CD8-positive, alpha-beta memory T cell (primary cell): Measurements from ENCODE around the gene SEC14L3. TPM values are rescaled to one million over a fixed set of nuclear protein-coding genes. Genes with fewer than 3 reads are reported as not detected.
A peak's percentile ranks its signal among the peaks of the same experiment; 100 is the strongest.
"Not testable (repeated sequence)": the region's sequence is repeated elsewhere in the genome, so short reads cannot be mapped to it uniquely, and the experiment has no call there.

Source experiments
- CTCF ChIA-PET: fragments of 350-600 bp; sonication (Branson Sonifier 250); formaldehyde crosslinking; loops from one replicate; lab custom pipeline; 2021; ENCODE audit warnings: antibody characterized with exemption; lab: Charles Lee
- POLR2A ChIA-PET: fragments of 350-600 bp; sonication (Branson Sonifier 250); formaldehyde crosslinking; loops from one replicate; lab custom pipeline; 2021; ENCODE audit warnings: antibody characterized with exemption; lab: Charles Lee
- DNase-seq, 5 donors: peaks; one replicate each; pipeline versions ENCODE4 v3.0.0 to v3.0.0-alpha.2; 2020 to 2022; ENCODE audit warnings: mixed read lengths in 1 of 5
- H3K27ac ChIP-seq: one replicate; pipeline ENCODE4 v1.7.0; 2013; ENCODE audit warnings: low read depth, mild to moderate bottlenecking, low read length, moderate library complexity
- H3K27me3 ChIP-seq: 2 replicates; pipeline ENCODE4 v1.7.0; 2013; ENCODE audit warnings: low read length, mild to moderate bottlenecking; ENCODE audit not compliant: insufficient read depth, poor library complexity, severe bottlenecking
- H3K36me3 ChIP-seq: 2 replicates; pipeline ENCODE4 v1.7.0; 2013; ENCODE audit warnings: mild to moderate bottlenecking, low read length, moderate library complexity; ENCODE audit not compliant: insufficient read depth
- H3K4me1 ChIP-seq: 2 replicates; pipeline ENCODE4 v1.7.0; 2013; ENCODE audit warnings: mild to moderate bottlenecking, low read length, moderate library complexity; ENCODE audit not compliant: insufficient read depth
- H3K4me3 ChIP-seq: 2 replicates; pipeline ENCODE4 v1.7.0; 2013; ENCODE audit warnings: mild to moderate bottlenecking, low read length
- H3K9me3 ChIP-seq: 2 replicates; pipeline ENCODE4 v1.7.0; 2013; ENCODE audit warnings: mild to moderate bottlenecking, low read length
- H3K27ac Mint-ChIP-seq, 8 donors: one replicate each; pipeline ENCODE4 v1.8.0; 2020 to 2021; ENCODE audit warnings: mixed read lengths in 8 of 8, mild to moderate bottlenecking in 6 of 8, inconsistent platforms in 3 of 8, moderate library complexity in 3 of 8
- H3K27me3 Mint-ChIP-seq, 2 donors: one replicate each; pipeline ENCODE4 v1.8.0; 2020 to 2021; ENCODE audit warnings: mixed read lengths in 2 of 2, mild to moderate bottlenecking in 1 of 2, moderate library complexity in 1 of 2
- H3K36me3 Mint-ChIP-seq, 3 donors: one replicate each; pipeline ENCODE4 v1.8.0; 2020 to 2021; ENCODE audit warnings: mixed read lengths in 3 of 3, inconsistent platforms in 1 of 3, mild to moderate bottlenecking in 1 of 3
- H3K4me1 Mint-ChIP-seq, 3 donors: one replicate each; pipeline ENCODE4 v1.8.0; 2020 to 2021; ENCODE audit warnings: mixed read lengths in 3 of 3, inconsistent platforms in 1 of 3, mild to moderate bottlenecking in 1 of 3
- H3K4me3 Mint-ChIP-seq, 7 donors: one replicate each; pipeline ENCODE4 v1.8.0; 2020 to 2021; ENCODE audit warnings: mixed read lengths in 7 of 7, mild to moderate bottlenecking in 6 of 7, moderate library complexity in 4 of 7, inconsistent platforms in 2 of 7
- H3K9me3 Mint-ChIP-seq, 5 donors: one replicate each; pipeline ENCODE4 v1.8.0; 2020 to 2022; ENCODE audit warnings: mixed read lengths in 5 of 5, mild to moderate bottlenecking in 3 of 5, moderate library complexity in 2 of 5, inconsistent platforms in 1 of 5
- polyA plus RNA-seq: library from polyadenylated mRNA; unstranded; fragments of 300-500 nt; fragmentation: Illumina TruSeq; gene quantifications from one replicate; pipeline ENCODE4 v1.2.3, GENCODE V29; 2021
- total RNA-seq, 2 experiments: library from RNA; stranded (reverse); gene quantifications; one replicate each; pipeline ENCODE4 v1.2.3, GENCODE V29; 2021

The SEC14L3 gene
- total and polyA plus RNA-seq, 3 experiments from 2014 or later, result not detected

GRCh38 chr22:30453731-30454510 is 17.9 kb downstream of the SEC14L3 start:
- Mint-ChIP-seq H3K9me3 (peaks cover 0 to 2% (median 0%) of the 10 kb centered on the region in 5 donors), H3K4me1 (no peaks in the 10 kb centered on the region), H3K27ac (peak overlapping the region in 1 of 8 donors; percentile 32), H3K36me3 (no peaks in the 10 kb centered on the region), H3K4me3 (no peak overlapping the region), H3K27me3 (peaks cover 27 to 61% of the 10 kb centered on the region in 2 donors)
- Histone ChIP-seq H3K9me3 (no peaks in the 10 kb centered on the region), H3K4me1 (no peaks in the 10 kb centered on the region), H3K27ac (no peak overlapping the region), H3K4me3 (no peak overlapping the region), H3K27me3 (no peaks in the 10 kb centered on the region), H3K36me3 (no peaks in the 10 kb centered on the region)
- CTCF ChIA-PET, result interaction anchor here (1.5 kb wide), 1 partner anchor 27 kb away, joined by 3 read pairs; no protein-coding TSS in a partner anchor
- DNase-seq, result no peak
- POLR2A ChIA-PET, result no interaction called here

GRCh38 chr22:30452861-30453260 is 19.0 kb downstream of the SEC14L3 start:
- ChIA-PET CTCF (interaction anchor here (1.5 kb wide), 1 partner anchor 26 kb away, joined by 3 read pairs; no protein-coding TSS in a partner anchor), POLR2A (no interaction called here)
- Histone ChIP-seq H3K36me3 (no peaks in the 10 kb centered on the region), H3K27ac (no peak overlapping the region), H3K4me3 (no peak overlapping the region), H3K9me3 (no peaks in the 10 kb centered on the region), H3K27me3 (no peaks in the 10 kb centered on the region), H3K4me1 (no peaks in the 10 kb centered on the region)
- H3K4me1 Mint-ChIP-seq, result no peaks in the 10 kb centered on the region
- no peak overlapping the region for H3K27ac Mint-ChIP-seq
- peaks cover 0 to 2% (median 0%) of the 10 kb centered on the region in 5 donors for H3K9me3 Mint-ChIP-seq
- no peak for DNase-seq
- no peak overlapping the region for H3K4me3 Mint-ChIP-seq
- peaks cover 28 to 59% of the 10 kb centered on the region in 2 donors for H3K27me3 Mint-ChIP-seq
- no peaks in the 10 kb centered on the region for H3K36me3 Mint-ChIP-seq

- CTCF ChIA-PET, DNase-seq, H3K4me3 Mint-ChIP-seq, H3K4me1 ChIP-seq, H3K4me1 Mint-ChIP-seq, H3K36me3 ChIP-seq, H3K27me3 ChIP-seq, H3K9me3 ChIP-seq, H3K4me3 ChIP-seq, H3K27ac ChIP-seq, POLR2A ChIA-PET, H3K36me3 Mint-ChIP-seq, H3K9me3 Mint-ChIP-seq, H3K27ac Mint-ChIP-seq: not testable (repeated sequence)
- H3K27me3 Mint-ChIP-seq, result peaks cover 29 to 60% of the 10 kb centered on the region in 2 donors
Measured at GRCh38 chr22:30451488-30451887, 20.3 kb downstream of the SEC14L3 start.

GRCh38 chr22:30447656-30448055 is 24.2 kb downstream of the SEC14L3 start:
- H3K4me1 Mint-ChIP-seq, result peaks cover 7 to 18% (median 12%) of the 10 kb centered on the region in 3 donors
- peaks cover 0 to 7% (median 6%) of the 10 kb centered on the region in 5 donors for H3K9me3 Mint-ChIP-seq
- Histone ChIP-seq H3K4me3 (no peak overlapping the region), H3K4me1 (peaks cover 5% of the 10 kb centered on the region), H3K27me3 (no peaks in the 10 kb centered on the region), H3K9me3 (no peaks in the 10 kb centered on the region), H3K36me3 (no peaks in the 10 kb centered on the region), H3K27ac (no peak overlapping the region)
- ChIA-PET CTCF (no interaction called here), POLR2A (no interaction called here)
- no peaks in the 10 kb centered on the region for H3K36me3 Mint-ChIP-seq
- no peak overlapping the region for H3K27ac Mint-ChIP-seq
- no peak overlapping the region for H3K4me3 Mint-ChIP-seq
- peaks cover 40 to 77% of the 10 kb centered on the region in 2 donors for H3K27me3 Mint-ChIP-seq
- DNase-seq, result no peak

- no peak overlapping the region for H3K4me3 Mint-ChIP-seq
- no peaks in the 10 kb centered on the region for H3K27me3 ChIP-seq
- peaks cover 14 to 30% (median 20%) of the 10 kb centered on the region in 3 donors for H3K4me1 Mint-ChIP-seq
- peaks cover 49 to 79% of the 10 kb centered on the region in 2 donors for H3K27me3 Mint-ChIP-seq
- DNase-seq, result no peak
- H3K9me3 ChIP-seq, result no peaks in the 10 kb centered on the region
- peaks cover 11% of the 10 kb centered on the region for H3K4me1 ChIP-seq
- H3K27ac ChIP-seq, result no peak overlapping the region
- H3K27ac Mint-ChIP-seq, result peak overlapping the region in 4 of 8 donors; percentile 38 to 61 (median 51)
- ChIA-PET POLR2A (interaction anchor here (1.2 kb wide), 1 partner anchor 22 kb away, joined by 5 read pairs; no protein-coding TSS in a partner anchor), CTCF (interaction anchor here (1.2 to 2.0 kb wide), 4 partner anchors 9 to 158 kb away, joined by 3 to 11 read pairs (median 4); partner anchors contain the start of gene MTFP1)
- H3K36me3 Mint-ChIP-seq, result peaks cover 0 to 1% (median 0%) of the 10 kb centered on the region in 3 donors
- peaks cover 0 to 14% (median 10%) of the 10 kb centered on the region in 5 donors for H3K9me3 Mint-ChIP-seq
- no peaks in the 10 kb centered on the region for H3K36me3 ChIP-seq
- no peak overlapping the region for H3K4me3 ChIP-seq
Measured at GRCh38 chr22:30445438-30446145, 26.2 kb downstream of the SEC14L3 start.

- H3K9me3 ChIP-seq, result no peaks in the 10 kb centered on the region
- H3K4me1 ChIP-seq, result peaks cover 11% of the 10 kb centered on the region
- peak in 3 of 5 donors; percentile 24 to 59 (median 39) for DNase-seq
- H3K36me3 Mint-ChIP-seq, result peaks cover 0 to 1% (median 0%) of the 10 kb centered on the region in 3 donors
- H3K4me1 Mint-ChIP-seq, result peaks cover 14 to 30% (median 20%) of the 10 kb centered on the region in 3 donors
- CTCF ChIA-PET, result interaction anchor here (0.8 to 2.0 kb wide), 7 partner anchors 8 to 157 kb away, joined by 3 to 11 read pairs (median 3); partner anchors contain the start of gene MTFP1
- no peaks in the 10 kb centered on the region for H3K36me3 ChIP-seq
- no peak overlapping the region for H3K4me3 ChIP-seq
- POLR2A ChIA-PET, result interaction anchor here (1.2 kb wide), 1 partner anchor 21 kb away, joined by 5 read pairs; no protein-coding TSS in a partner anchor
- no peak overlapping the region for H3K27ac ChIP-seq
- peak overlapping the region in 1 of 7 donors; percentile 39 for H3K4me3 Mint-ChIP-seq
- H3K27me3 Mint-ChIP-seq, result peaks cover 49 to 83% of the 10 kb centered on the region in 2 donors
- no peaks in the 10 kb centered on the region for H3K27me3 ChIP-seq
- H3K9me3 Mint-ChIP-seq, result peaks cover 0 to 14% (median 10%) of the 10 kb centered on the region in 5 donors
- peak overlapping the region in 4 of 8 donors; percentile 26 to 55 (median 42) for H3K27ac Mint-ChIP-seq
Measured at GRCh38 chr22:30444632-30445437, 27.0 kb downstream of the SEC14L3 start.

GRCh38 chr22:30441088-30441487 is 30.7 kb downstream of the SEC14L3 start:
- Histone ChIP-seq H3K9me3 (no peaks in the 10 kb centered on the region), H3K4me1 (peaks cover 17% of the 10 kb centered on the region), H3K27me3 (peaks cover 9% of the 10 kb centered on the region), H3K36me3 (no peaks in the 10 kb centered on the region), H3K27ac (no peak overlapping the region), H3K4me3 (no peak overlapping the region)
- CTCF ChIA-PET, result interaction anchor here (1.0 kb wide), 1 partner anchor 15 kb away, joined by 3 read pairs; no protein-coding TSS in a partner anchor
- POLR2A ChIA-PET, result interaction anchor here (0.7 kb wide), 1 partner anchor 84 kb away, joined by 6 read pairs; the partner anchor contains the start of genes CCDC157 and SF3A1
- Mint-ChIP-seq H3K4me1 (peaks cover 19 to 36% (median 28%) of the 10 kb centered on the region in 3 donors), H3K36me3 (peaks cover 1 to 7% (median 4%) of the 10 kb centered on the region in 3 donors), H3K9me3 (peaks cover 4 to 17% (median 14%) of the 10 kb centered on the region in 5 donors), H3K27ac (peak overlapping the region in 6 of 8 donors; percentile 5 to 97 (median 62)), H3K4me3 (peak overlapping the region in 1 of 7 donors; percentile 9), H3K27me3 (peaks cover 54 to 80% of the 10 kb centered on the region in 2 donors)
- DNase-seq, result no peak
